KMS-11 (cell line): ENCODE results near the gene ACTR8.

Experiments
- H2AFZ ChIP-seq: fragments of 200-600 bp; sonication (generic); 2 replicates; pipeline ENCODE4 v1.6.1; 2016; ENCODE audit warnings: antibody characterized with exemption, mixed run types, low read depth
- H3K27ac ChIP-seq: fragments of 200-600 bp; sonication (generic); 2 replicates; pipeline ENCODE4 v1.6.1; 2016; ENCODE audit warnings: mild to moderate bottlenecking, mixed run types
- H3K27me3 ChIP-seq: fragments of 200-600 bp; sonication (generic); 2 replicates; pipeline ENCODE4 v1.6.1; 2017; ENCODE audit warnings: mild to moderate bottlenecking, low read depth, mixed run types, moderate library complexity; ENCODE audit not compliant: insufficient read depth
- H3K36me3 ChIP-seq: fragments of 200-600 bp; sonication (generic); 2 replicates; pipeline ENCODE4 v1.6.1; 2017; ENCODE audit warnings: mild to moderate bottlenecking, mixed run types; ENCODE audit not compliant: insufficient read depth
- H3K4me1 ChIP-seq: fragments of 200-600 bp; sonication (generic); 2 replicates; pipeline ENCODE4 v1.6.1; 2016; ENCODE audit warnings: mild to moderate bottlenecking, low read depth, mixed run types; ENCODE audit not compliant: poor library complexity, severe bottlenecking
- H3K4me2 ChIP-seq: fragments of 200-600 bp; sonication (generic); 2 replicates; pipeline ENCODE4 v1.7.0; 2016; ENCODE audit warnings: mild to moderate bottlenecking, mixed run types
- H3K4me3 ChIP-seq: fragments of 200-600 bp; sonication (generic); IDR thresholded peaks from 2 replicates; pipeline ENCODE4 v1.6.1; 2017; ENCODE audit warnings: low read depth, low read length, mixed read lengths; ENCODE audit not compliant: insufficient read depth
- H3K79me2 ChIP-seq: fragments of 200-600 bp; sonication (generic); 2 replicates; pipeline ENCODE4 v1.6.1; 2016; ENCODE audit warnings: low read depth, mixed run types; ENCODE audit not compliant: insufficient read depth
- H3K9ac ChIP-seq: fragments of 200-600 bp; sonication (generic); 2 replicates; pipeline ENCODE4 v1.6.1; 2016; ENCODE audit warnings: mild to moderate bottlenecking, mixed run types
- H4K20me1 ChIP-seq: fragments of 200-600 bp; sonication (generic); 2 replicates; pipeline ENCODE4 v1.6.1; 2016; ENCODE audit warnings: mild to moderate bottlenecking, mixed run types; ENCODE audit not compliant: insufficient read depth
- CTCF ChIP-seq: fragments of 200-600 bp; sonication (generic); conservative IDR thresholded peaks from 2 replicates; pipeline ENCODE4 v1.6.1; 2017; ENCODE audit warnings: low read depth, mild to moderate bottlenecking, antibody characterized with exemption, low read length, moderate library complexity, mixed read lengths

ACTR8 gene

GRCh38 chr3:53888232-53888631 is 6.3 kb upstream of the ACTR8 start:
- Histone ChIP-seq H3K9ac (no peak overlapping the region), H2AFZ (no peak overlapping the region), H3K36me3 (no peaks in the 10 kb centered on the region; the same call in 1 of the 2 replicates), H4K20me1 (no peaks in the 10 kb centered on the region), H3K27me3 (no peaks in the 10 kb centered on the region), H3K4me3 (no peak overlapping the region), H3K79me2 (peaks cover 42% of the 10 kb centered on the region), H3K27ac (peak overlapping the region; percentile 60; the same call in 1 of the 2 replicates), H3K4me1 (peaks cover 58% of the 10 kb centered on the region), H3K4me2 (peak overlapping the region; percentile 55)
- no peak for TF ChIP-seq CTCF

- no peak overlapping the region for H3K4me3 ChIP-seq
- H3K27me3 ChIP-seq, result no peaks in the 10 kb centered on the region
- H3K36me3 ChIP-seq, result no peaks in the 10 kb centered on the region; the same call in 1 of the 2 replicates
- no peak for TF ChIP-seq CTCF
- peaks cover 58% of the 10 kb centered on the region for H3K4me1 ChIP-seq
- H3K27ac ChIP-seq, result peak overlapping the region; percentile 60
- no peak overlapping the region for H2AFZ ChIP-seq
- peaks cover 42% of the 10 kb centered on the region for H3K79me2 ChIP-seq
- H3K4me2 ChIP-seq, result peak overlapping the region; percentile 55
- no peaks in the 10 kb centered on the region for H4K20me1 ChIP-seq
- no peak overlapping the region for H3K9ac ChIP-seq
These were observed 5.5 kb upstream of the ACTR8 start for GRCh38 chr3:53887446-53887845.

- Histone ChIP-seq H3K79me2 (peaks cover 29% of the 10 kb centered on the region), H3K36me3 (no peaks in the 10 kb centered on the region; the same call in 1 of the 2 replicates), H3K4me1 (peaks cover 61% of the 10 kb centered on the region)
These were observed 3.3 kb upstream of the ACTR8 start for GRCh38 chr3:53885239-53885638.

GRCh38 chr3:53884623-53885022 is 2.7 kb upstream of the ACTR8 start:
- H3K9ac ChIP-seq, result no peak overlapping the region
- H3K4me1 ChIP-seq, result peaks cover 55% of the 10 kb centered on the region
- no peak for TF ChIP-seq CTCF
- peaks cover 23% of the 10 kb centered on the region; the same call in 1 of the 2 replicates for H3K79me2 ChIP-seq
- no peak overlapping the region for H3K27ac ChIP-seq
- no peaks in the 10 kb centered on the region for H4K20me1 ChIP-seq
- no peak overlapping the region for H3K4me3 ChIP-seq
- no peaks in the 10 kb centered on the region; the same call in 1 of the 2 replicates for H3K36me3 ChIP-seq
- H3K4me2 ChIP-seq, result no peak overlapping the region
- H3K27me3 ChIP-seq, result no peaks in the 10 kb centered on the region
- H2AFZ ChIP-seq, result no peak overlapping the region

More at GRCh38 chr3:53885239-53885638, 3.3 kb upstream of the ACTR8 start:
- Histone ChIP-seq H3K4me2 (no peak overlapping the region), H2AFZ (no peak overlapping the region), H3K27me3 (no peaks in the 10 kb centered on the region), H3K27ac (no peak overlapping the region), H3K9ac (no peak overlapping the region), H3K4me3 (no peak overlapping the region), H4K20me1 (no peaks in the 10 kb centered on the region)
- TF ChIP-seq CTCF, result no peak
